ENCODE results near the gene BLOC1S5.

DNA sequence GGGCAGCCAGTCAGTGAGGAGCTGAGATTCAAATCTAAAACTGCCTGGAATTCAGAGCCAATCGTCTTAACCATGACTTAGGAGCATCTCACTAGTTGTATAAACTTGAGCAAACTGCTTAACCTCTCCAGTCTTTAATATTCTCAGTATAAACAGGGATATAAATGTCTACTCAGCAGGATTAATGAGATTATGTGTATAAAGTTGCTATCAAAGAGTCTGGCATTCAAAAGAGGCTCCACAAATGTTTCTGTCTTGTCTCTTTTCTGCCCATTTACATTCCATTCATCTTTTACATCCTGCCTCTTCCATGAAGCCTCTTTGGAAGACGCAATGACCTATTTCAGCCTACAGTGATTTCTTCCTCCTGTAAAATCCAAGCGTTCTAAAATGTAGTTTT lies 66.9 kb downstream of the BLOC1S5 start:
- no peak for TF ChIP-seq EZH2phosphoT487 (IDR thresholded peaks at IDR 0.05; ENCODE audit: borderline replicate concordance, low read depth, low read length)
- TF ChIP-seq, protein P1, sequence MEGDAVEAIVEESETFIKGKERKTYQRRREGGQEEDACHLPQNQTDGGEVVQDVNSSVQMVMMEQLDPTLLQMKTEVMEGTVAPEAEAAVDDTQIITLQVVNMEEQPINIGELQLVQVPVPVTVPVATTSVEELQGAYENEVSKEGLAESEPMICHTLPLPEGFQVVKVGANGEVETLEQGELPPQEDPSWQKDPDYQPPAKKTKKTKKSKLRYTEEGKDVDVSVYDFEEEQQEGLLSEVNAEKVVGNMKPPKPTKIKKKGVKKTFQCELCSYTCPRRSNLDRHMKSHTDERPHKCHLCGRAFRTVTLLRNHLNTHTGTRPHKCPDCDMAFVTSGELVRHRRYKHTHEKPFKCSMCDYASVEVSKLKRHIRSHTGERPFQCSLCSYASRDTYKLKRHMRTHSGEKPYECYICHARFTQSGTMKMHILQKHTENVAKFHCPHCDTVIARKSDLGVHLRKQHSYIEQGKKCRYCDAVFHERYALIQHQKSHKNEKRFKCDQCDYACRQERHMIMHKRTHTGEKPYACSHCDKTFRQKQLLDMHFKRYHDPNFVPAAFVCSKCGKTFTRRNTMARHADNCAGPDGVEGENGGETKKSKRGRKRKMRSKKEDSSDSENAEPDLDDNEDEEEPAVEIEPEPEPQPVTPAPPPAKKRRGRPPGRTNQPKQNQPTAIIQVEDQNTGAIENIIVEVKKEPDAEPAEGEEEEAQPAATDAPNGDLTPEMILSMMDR (conservative IDR thresholded peaks at IDR 0.05; ENCODE audit: low read length): no peak

All from OCI-LY7 (cell line).